ENCODE data around the gene TCHHL1.
A peak's percentile ranks its signal among the peaks of the same experiment; 100 is the strongest.

TCHHL1 gene

DNA sequence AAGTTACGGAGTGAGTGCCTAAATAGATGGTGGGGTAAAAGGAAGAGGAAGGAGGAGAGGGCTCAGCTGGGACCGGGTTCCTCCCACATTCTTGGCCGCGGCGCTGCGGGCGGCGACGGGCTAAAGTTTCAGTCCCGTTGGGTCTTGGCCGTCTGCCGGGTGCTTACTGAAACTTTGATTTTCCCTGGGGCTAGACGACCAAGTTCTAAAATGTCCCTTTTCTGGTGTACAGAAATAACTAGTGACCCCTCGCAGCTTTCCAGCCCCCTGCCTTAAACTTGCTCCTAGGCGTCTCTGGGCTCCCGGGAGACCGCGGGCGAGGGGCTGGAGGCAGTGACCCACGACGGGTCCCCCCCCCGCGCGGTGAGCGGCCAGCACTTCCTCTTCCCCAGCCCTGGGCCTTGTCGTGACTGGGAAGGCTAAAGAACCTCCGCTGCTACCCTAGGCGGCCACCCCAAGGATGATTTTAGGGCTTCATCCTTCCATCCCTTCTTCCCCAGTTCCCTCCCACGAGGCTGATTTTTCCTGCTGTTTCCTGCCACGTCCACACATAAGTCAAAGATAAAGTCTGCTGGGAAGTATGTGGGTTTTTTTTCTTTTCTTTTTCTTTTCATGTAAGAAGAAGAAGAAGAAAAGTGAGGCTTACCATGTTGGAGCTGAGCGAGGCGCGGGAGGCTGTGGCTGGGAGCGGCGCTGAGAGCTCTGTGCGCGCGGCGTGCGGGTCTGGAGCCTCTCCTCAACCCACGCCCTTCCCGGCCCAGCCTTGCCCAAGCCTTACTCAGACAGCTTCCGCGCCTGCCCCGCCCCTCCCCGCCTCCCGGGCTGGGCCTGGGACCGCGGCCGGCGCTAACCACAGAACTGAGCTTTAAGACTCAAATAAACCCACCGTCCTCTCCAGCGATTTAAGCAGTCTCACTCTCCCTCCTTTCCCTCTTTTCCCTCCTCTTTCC is 52.3 kb downstream of the TCHHL1 start, which contains the start of gene S100A11:
Gene S100A11 (minus strand): TSS at position 738 of the 950 bp plus-strand sequence. CDS start 89 bp downstream, at position 649.
- peak; percentile 48 for DNase-seq

DNA sequence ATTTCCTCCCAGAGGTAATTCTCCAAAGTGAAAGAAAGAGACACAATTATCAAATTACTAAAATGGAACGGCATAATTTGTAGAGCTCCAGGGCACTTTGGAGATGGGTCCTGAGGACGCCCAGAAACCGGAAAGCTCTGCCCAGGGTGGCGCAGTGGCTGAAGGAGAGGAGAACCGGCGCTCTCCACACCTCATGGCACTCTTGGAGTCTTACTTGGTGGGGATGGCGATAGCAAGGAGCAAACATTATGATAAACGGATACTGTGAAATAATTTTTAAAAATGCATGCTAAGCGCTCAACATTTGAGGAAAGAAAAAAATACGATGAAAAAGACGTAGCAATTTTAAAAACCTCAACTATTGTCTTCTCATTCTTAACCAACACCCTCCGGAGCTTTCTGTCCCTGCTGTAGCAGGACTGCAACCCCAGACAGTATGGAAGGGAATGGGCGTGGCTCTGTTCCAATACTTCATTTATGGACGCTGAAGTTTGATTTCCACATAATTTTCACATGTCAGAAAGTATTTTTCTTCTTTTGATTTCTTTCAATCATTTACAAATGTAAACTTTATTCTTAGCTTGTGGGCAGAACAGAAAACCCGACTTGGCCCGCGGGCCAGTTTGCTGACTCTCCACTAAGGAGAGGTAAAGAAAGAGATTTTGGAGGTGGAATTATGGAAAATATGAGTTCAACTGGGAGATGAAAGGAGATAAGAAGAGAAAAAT is 53.2 kb downstream of the TCHHL1 start:
- DNase-seq = no peak

DNA sequence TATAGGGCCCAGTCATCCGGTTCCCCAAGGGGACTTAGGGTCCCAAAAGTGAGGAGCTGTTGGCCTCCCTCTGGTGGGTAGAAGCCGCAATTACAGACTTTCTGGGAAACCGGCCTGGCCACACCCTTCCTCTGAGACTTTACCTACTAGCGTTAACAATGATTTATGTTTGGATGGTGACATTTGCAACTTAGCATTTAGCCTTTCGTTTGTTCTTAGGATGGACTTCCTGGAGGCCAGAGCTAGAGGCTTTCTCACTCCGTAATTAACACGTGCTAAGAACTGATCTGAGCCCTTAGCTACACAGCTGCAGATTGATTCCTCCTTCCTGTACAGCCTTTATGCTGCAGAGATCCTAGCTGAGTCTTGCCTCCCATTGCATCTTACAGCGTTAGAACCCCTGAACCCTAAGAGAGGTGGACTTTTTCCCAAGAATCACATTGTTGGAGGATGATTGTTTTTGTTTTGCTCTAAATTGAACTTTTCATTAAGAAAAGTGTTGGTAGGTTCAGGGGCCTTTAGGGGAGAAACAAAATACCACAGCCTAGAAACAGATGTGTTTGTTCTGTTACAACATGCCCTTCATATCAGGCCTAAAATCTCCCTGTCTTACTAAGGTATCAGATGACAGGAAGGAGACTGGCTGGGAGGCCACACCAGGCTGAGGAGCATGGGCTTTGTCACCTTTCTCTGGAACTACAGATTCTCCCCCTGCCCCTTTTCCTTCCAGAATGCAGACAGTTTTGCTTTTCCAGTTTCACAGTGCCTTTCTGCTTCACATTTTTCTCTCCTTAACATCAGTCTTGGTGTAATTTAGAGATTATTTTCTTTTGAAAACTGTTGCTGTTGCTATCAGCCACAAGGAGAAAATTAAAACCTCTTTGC is 54.0 kb downstream of the TCHHL1 start:
- DNase-seq = peak; percentile 48

DNA sequence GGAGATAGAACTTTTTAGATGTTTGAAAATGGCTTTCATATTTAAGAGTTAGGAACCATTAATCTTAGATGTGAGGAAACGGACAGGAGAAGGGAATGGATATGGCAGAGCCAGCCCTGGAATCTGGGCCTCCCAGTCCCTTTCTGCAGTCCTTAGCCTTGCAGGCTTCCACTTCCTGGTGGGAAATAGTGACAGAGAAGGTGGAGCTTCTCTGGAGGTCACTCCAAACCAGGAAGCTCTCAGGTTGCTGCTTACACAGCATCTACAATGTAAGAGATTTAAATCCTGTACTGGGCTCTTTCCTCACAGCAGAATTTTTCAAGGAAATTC is 54.6 kb downstream of the TCHHL1 start:
- DNase-seq = no peak

Data from activated CD4-positive, alpha-beta T cell treated with anti-CD3 and anti-CD28 coated beads for 1 hour (primary cell).